Panc1 (cell line): ENCODE results near the gene NECTIN4. TPM values are rescaled to one million over a fixed set of nuclear protein-coding genes. Genes with fewer than 3 reads are reported as not detected.

ENCODE experiments used
- ATAC-seq: fragments of 200-7000 bp; cut with Tn5 transposase; 2 replicates; pipeline ENCODE4 v1.9.1; 2020; ENCODE audit warnings: mild to moderate bottlenecking, moderate library complexity
- BruUV-seq: library from RNA; stranded (reverse); fragments of 400-500 nt; replicated peaks from 2 replicates; lab custom pipeline; 2021; lab: Mats Ljungman, UMichigan
- CTCF ChIA-PET: fragments of 300-600 bp; sonication (Branson Sonifier 250); formaldehyde crosslinking; loops from one replicate; lab custom pipeline; 2022; ENCODE audit warnings: antibody characterized with exemption; lab: Charles Lee
- POLR2A ChIA-PET: fragments of 300-600 bp; sonication (Branson Sonifier 250); formaldehyde crosslinking; loops from one replicate; lab custom pipeline; 2022; ENCODE audit warnings: antibody characterized with exemption; lab: Charles Lee
- DNase-seq: peaks from one replicate; pipeline ENCODE4 v3.0.0-alpha.2; 2010; ENCODE audit warnings: low read depth, low spot score
- H3K27ac ChIP-seq: 2 replicates; pipeline ENCODE4 v1.5.1; 2011; ENCODE audit warnings: mild to moderate bottlenecking, low read length, inconsistent platforms
- H3K27me3 ChIP-seq: fragments of 200-500 bp; sonication (Bioruptor generic); 2 replicates; pipeline ENCODE4 v1.6.0; 2014; ENCODE audit warnings: low read length, inconsistent platforms; ENCODE audit not compliant: control insufficient read depth, insufficient read depth
- H3K36me3 ChIP-seq: fragments of 200-500 bp; sonication (Bioruptor generic); 2 replicates; pipeline ENCODE4 v1.5.1; 2014; ENCODE audit warnings: inconsistent platforms, mild to moderate bottlenecking, low read length, moderate library complexity; ENCODE audit not compliant: control insufficient read depth, insufficient read depth
- H3K4me1 ChIP-seq: 2 replicates; pipeline ENCODE4 v1.5.1; 2011; ENCODE audit warnings: inconsistent platforms, mild to moderate bottlenecking, low read length, moderate library complexity; ENCODE audit not compliant: control insufficient read depth, insufficient read depth
- H3K4me3 ChIP-seq, 2 experiments: 2 replicates each; pipeline ENCODE4 v1.5.1; 2011 to 2012; ENCODE audit warnings: low read depth in 2 of 2, low read length in 2 of 2, mild to moderate bottlenecking in 2 of 2, inconsistent platforms in 1 of 2, moderate library complexity in 1 of 2
- H3K9me3 ChIP-seq: fragments of 200-500 bp; sonication (Bioruptor generic); 2 replicates; pipeline ENCODE4 v1.5.1; 2014; ENCODE audit warnings: low read depth, mild to moderate bottlenecking, inconsistent platforms, low read length, moderate library complexity; ENCODE audit not compliant: control insufficient read depth, insufficient read depth
- POLR2AphosphoS5 ChIP-seq: IDR thresholded peaks from 2 replicates; pipeline ENCODE4 v1.6.1; 2012; ENCODE audit warnings: mild to moderate bottlenecking, low read depth, low read length, moderate library complexity
- REST ChIP-seq, 2 experiments: IDR thresholded peaks; 2 replicates each; pipeline ENCODE4 v1.6.1; 2011 to 2012; ENCODE audit warnings: low read depth in 2 of 2, control low read depth in 1 of 2, low read length in 1 of 2, mild to moderate bottlenecking in 1 of 2, moderate library complexity in 1 of 2; ENCODE audit not compliant: insufficient read depth in 1 of 2
- SIN3A ChIP-seq: IDR thresholded peaks from 2 replicates; pipeline ENCODE4 v1.6.1; 2012; ENCODE audit warnings: low read depth, mild to moderate bottlenecking, low read length, moderate library complexity, borderline replicate concordance; ENCODE audit not compliant: insufficient read depth
- TCF7L2 ChIP-seq: IDR thresholded peaks from 2 replicates; pipeline ENCODE4 v1.6.1; 2011; ENCODE audit warnings: mild to moderate bottlenecking, low read depth, low read length, inconsistent platforms
- in situ Hi-C: cut with HindIII; loops from 2 replicates; pipeline ENCODE4 v1.10.0; 2016; ENCODE audit warnings: low sequenced_read_pairs, low pct_unique_long_range_greater_than_20kb
- intact Hi-C: fragments of 100-400 bp; cut with micrococcal nuclease; formaldehyde crosslinking; loops from one replicate; pipeline ENCODE4 v1.10.0; 2022; ENCODE audit not compliant: unreplicated experiment
- total RNA-seq: library from RNA; stranded (reverse); gene quantifications from one replicate; pipeline ENCODE4 v1.2.1, GENCODE V29; 2021; ENCODE audit not compliant: unreplicated experiment
- TF ChIP-seq, protein P1 (sequence below): fragments of 450-650 bp; IDR thresholded peaks from 2 replicates; pipeline ENCODE4 v1.5.1; 2017; ENCODE audit warnings: mild to moderate bottlenecking

Gene NECTIN4
- total RNA-seq, 1 experiment from 2014 or later = not detected

DNA sequence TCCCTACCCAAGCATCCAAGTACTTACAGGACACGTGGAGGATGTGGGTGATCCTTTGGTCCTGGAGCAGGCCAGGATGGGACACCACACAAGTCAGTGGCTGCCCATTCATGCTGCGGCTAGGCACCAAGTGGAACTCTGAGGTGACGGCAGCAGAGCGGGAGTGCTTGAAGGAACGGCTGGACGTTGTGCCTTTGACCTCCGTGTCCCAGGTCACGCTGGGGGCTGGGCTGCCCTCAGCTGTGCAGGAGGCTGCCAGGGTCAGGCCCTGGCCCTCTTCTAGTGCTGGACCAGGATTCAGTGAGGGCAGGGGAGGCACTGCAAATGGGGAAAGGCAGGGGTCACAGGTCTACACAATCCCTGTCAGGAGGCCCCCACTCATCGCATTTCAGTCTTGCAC is 11.9 kb downstream of the NECTIN4 start:
- intact Hi-C loops = no loop called here
- no TSS peak for BruUV-seq

GRCh38 chr1:161076410-161076809 is 12.9 kb downstream of the NECTIN4 start:
- H3K27me3 ChIP-seq = no peaks in the 10 kb centered on the region
- no peaks in the 10 kb centered on the region for H3K36me3 ChIP-seq
- H3K4me1 ChIP-seq = no peaks in the 10 kb centered on the region
- POLR2A ChIA-PET = no interaction called here
- no peak for DNase-seq
- CTCF ChIA-PET = interaction anchor here (0.7 kb wide), 1 partner anchor 21 kb away, joined by 4 read pairs; no protein-coding TSS in a partner anchor
- in situ Hi-C loops = no loop called here
- H3K9me3 ChIP-seq = no peaks in the 10 kb centered on the region
- ATAC-seq = no peak
- TF ChIP-seq, protein P1, sequence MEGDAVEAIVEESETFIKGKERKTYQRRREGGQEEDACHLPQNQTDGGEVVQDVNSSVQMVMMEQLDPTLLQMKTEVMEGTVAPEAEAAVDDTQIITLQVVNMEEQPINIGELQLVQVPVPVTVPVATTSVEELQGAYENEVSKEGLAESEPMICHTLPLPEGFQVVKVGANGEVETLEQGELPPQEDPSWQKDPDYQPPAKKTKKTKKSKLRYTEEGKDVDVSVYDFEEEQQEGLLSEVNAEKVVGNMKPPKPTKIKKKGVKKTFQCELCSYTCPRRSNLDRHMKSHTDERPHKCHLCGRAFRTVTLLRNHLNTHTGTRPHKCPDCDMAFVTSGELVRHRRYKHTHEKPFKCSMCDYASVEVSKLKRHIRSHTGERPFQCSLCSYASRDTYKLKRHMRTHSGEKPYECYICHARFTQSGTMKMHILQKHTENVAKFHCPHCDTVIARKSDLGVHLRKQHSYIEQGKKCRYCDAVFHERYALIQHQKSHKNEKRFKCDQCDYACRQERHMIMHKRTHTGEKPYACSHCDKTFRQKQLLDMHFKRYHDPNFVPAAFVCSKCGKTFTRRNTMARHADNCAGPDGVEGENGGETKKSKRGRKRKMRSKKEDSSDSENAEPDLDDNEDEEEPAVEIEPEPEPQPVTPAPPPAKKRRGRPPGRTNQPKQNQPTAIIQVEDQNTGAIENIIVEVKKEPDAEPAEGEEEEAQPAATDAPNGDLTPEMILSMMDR = no peak
- TF ChIP-seq REST (IDR thresholded peaks at IDR 0.05; ENCODE audit: insufficient read depth in 1 of 2, low read depth in 2 of 2, low read length in 1 of 2) = no peak
- TF ChIP-seq SIN3A = no peak
- no peak for TF ChIP-seq POLR2AphosphoS5
- no peak for TF ChIP-seq TCF7L2
- H3K27ac ChIP-seq = no peak overlapping the region
- BruUV-seq = no TSS peak
- no peak overlapping the region for H3K4me3 ChIP-seq
- intact Hi-C loops = no loop called here

More for the DNA sequence above, 11.9 kb downstream of the NECTIN4 start:
- no peak overlapping the region for H3K4me3 ChIP-seq
- H3K36me3 ChIP-seq = no peaks in the 10 kb centered on the region
- no peaks in the 10 kb centered on the region for H3K27me3 ChIP-seq
- no peaks in the 10 kb centered on the region for H3K4me1 ChIP-seq
- TF ChIP-seq TCF7L2 (no peak), REST (IDR thresholded peaks at IDR 0.05; ENCODE audit: insufficient read depth in 1 of 2, low read depth in 2 of 2, low read length in 1 of 2) (no peak), POLR2AphosphoS5 (no peak), SIN3A (no peak)
- TF ChIP-seq, protein P1 = no peak
- POLR2A ChIA-PET = no interaction called here
- DNase-seq = no peak
- CTCF ChIA-PET = no interaction called here
- no peak for ATAC-seq
- no peaks in the 10 kb centered on the region for H3K9me3 ChIP-seq
- in situ Hi-C loops = no loop called here
- H3K27ac ChIP-seq = no peak overlapping the region
